Adipocyte (in vitro differentiated cells): ENCODE measurements around the gene ARIH2.
A peak's percentile ranks its signal among the peaks of the same experiment; 100 is the strongest.

ENCODE experiments used
- DNase-seq: peaks from one replicate; pipeline ENCODE4 v3.0.0-alpha.2; 2015; ENCODE audit warnings: low read depth
- H3K27me3 ChIP-seq: replicated peaks from 2 replicates; pipeline ENCODE4 v1.7.0; 2013; ENCODE audit warnings: mild to moderate bottlenecking, low read length, moderate library complexity; ENCODE audit not compliant: control insufficient read depth, insufficient read depth
- H3K36me3 ChIP-seq: 2 replicates; pipeline ENCODE4 v1.7.0; 2013; ENCODE audit warnings: low read length, mild to moderate bottlenecking, moderate library complexity; ENCODE audit not compliant: control insufficient read depth, insufficient read depth, severe bottlenecking
- H3K4me1 ChIP-seq: 2 replicates; pipeline ENCODE4 v1.7.0; 2013; ENCODE audit warnings: mild to moderate bottlenecking, low read length, moderate library complexity; ENCODE audit not compliant: control insufficient read depth, insufficient read depth
- H3K4me3 ChIP-seq: 2 replicates; pipeline ENCODE4 v1.7.0; 2013; ENCODE audit warnings: mild to moderate bottlenecking, low read length, moderate library complexity
- H3K9ac ChIP-seq: 2 replicates; pipeline ENCODE4 v1.7.0; 2013; ENCODE audit warnings: mild to moderate bottlenecking, low read length, moderate library complexity
- H3K9me3 ChIP-seq: 2 replicates; pipeline ENCODE4 v1.7.0; 2013; ENCODE audit warnings: mild to moderate bottlenecking, low read length, moderate library complexity; ENCODE audit not compliant: control insufficient read depth

ARIH2 gene

DNA sequence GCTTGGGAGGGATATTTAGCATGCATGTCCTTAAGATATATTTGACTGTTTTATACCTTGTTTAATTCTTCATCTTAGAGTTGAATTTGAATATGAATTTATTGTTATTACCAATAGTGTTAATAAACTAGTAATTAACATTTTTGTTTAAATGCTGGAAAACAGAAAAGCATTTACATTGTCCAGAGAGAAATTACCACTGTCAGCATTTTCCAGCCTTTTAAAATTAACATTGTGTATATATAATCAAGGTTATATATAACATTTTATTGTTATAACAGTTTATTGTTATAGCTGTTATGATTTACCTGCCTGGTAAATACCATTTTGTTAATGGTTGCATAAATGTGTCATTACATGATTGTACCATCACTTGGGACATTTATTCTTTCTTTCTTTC is 63.4 kb downstream of the ARIH2 start:
- Histone ChIP-seq H3K36me3 (peaks cover 91% of the 10 kb centered on the region), H3K4me3 (no peak overlapping the region)

DNA sequence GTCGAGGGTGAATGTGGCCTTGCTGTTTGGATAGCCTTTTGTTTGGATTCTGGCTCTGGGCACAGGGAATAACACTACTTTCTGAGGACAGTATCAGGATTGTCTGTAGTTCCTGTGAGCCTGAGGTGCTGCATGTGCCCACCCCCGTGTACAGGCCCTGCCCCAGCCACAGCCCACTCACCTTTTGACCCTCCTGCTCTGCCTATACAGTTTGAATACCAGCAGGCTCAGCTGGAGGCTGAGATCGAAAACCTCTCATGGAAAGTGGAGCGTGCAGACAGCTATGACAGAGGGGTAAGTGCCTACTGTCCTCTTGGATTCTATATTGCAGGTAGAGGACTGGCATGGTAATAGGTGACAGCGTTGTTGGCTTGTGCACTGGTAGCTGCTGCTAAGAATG is 64.0 kb downstream of the ARIH2 start:
- Histone ChIP-seq H3K9me3 (no peaks in the 10 kb centered on the region), H3K9ac (no peak overlapping the region), H3K4me3 (no peak overlapping the region), H3K4me1 (no peaks in the 10 kb centered on the region), H3K36me3 (peaks cover 85% of the 10 kb centered on the region), H3K27me3 (no peaks in the 10 kb centered on the region)
- DNase-seq, result no peak

More for the DNA sequence above, 63.4 kb downstream of the ARIH2 start:
- Histone ChIP-seq H3K9me3 (no peaks in the 10 kb centered on the region), H3K27me3 (no peaks in the 10 kb centered on the region), H3K9ac (no peak overlapping the region), H3K4me1 (no peaks in the 10 kb centered on the region)
- DNase-seq, result no peak

DNA sequence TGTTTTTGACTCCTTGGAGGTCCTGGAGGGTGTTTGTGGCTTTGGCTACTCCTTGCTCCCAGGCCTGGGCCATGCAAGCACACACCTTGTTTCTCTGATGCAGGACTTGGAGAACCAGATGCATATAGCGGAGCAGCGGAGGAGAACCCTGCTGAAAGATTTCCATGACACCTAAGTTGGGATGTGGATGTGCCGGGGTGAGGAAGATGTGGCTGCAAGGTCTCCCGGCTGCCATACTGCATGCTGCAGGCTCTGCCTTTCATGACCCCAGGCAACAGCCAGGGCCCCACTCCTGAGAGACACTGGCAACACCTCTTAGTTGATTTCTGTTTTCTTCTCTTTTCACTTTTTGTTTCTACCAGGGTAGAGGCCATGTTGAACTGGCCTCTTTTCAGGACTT is 64.5 kb downstream of the ARIH2 start:
- no peaks in the 10 kb centered on the region for H3K27me3 ChIP-seq
- H3K9me3 ChIP-seq, result no peaks in the 10 kb centered on the region
- H3K9ac ChIP-seq, result no peak overlapping the region
- no peak overlapping the region for H3K4me3 ChIP-seq
- H3K4me1 ChIP-seq, result no peaks in the 10 kb centered on the region
- H3K36me3 ChIP-seq, result peaks cover 81% of the 10 kb centered on the region
- DNase-seq, result no peak

DNA sequence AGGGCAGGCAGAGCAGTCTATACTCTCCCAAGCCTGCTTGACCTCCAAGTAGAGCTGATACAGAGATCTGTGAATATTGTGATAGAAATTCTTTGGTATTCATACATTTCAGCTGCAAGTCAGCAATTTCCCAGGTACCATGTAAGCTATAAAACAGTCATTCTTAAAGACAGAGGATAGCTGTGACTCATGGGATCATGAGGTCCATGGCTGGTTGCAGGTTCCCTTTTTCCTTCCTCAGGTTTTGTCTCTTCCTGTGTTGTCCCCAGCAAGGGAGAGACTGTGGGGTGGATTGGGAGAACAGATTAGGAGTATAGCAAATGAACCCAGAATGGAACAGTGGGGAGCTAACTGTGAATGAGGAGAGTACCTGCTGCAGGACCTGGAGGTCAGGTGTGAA is 66.0 kb downstream of the ARIH2 start:
- Histone ChIP-seq H3K36me3 (peaks cover 71% of the 10 kb centered on the region), H3K27me3 (no peaks in the 10 kb centered on the region), H3K9ac (no peak overlapping the region), H3K4me1 (peaks cover 6% of the 10 kb centered on the region), H3K4me3 (no peak overlapping the region), H3K9me3 (no peaks in the 10 kb centered on the region)
- no peak for DNase-seq

DNA sequence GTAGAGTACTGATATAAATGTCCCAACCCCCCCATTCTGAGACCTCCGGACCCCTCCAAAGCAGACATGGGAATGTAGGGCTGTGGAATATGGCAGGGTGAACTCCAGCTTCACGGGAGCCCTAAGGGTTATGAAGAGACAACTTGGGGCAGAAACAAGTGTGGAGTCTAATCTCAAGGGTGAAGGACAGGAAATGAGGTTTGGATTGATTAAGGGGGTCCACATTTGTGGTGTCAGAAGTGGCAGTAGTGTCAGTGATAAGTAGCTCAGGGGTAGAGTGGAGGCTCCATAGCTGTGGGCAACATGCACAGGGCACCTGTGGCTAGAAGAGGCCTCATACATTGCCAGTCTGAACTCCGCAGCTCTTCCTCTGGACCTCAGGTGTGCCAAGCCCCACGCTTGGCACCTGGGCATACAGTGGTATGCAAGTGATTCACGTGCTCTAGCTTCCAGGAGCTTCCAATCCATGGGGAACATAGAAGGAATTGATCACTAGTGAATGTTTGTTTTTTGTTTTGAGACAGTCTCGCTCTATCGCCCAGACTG is 67.3 kb downstream of the ARIH2 start:
- H3K9ac ChIP-seq, result no peak overlapping the region
- DNase-seq, result no peak
- H3K4me3 ChIP-seq, result no peak overlapping the region
- peaks cover 11% of the 10 kb centered on the region for H3K4me1 ChIP-seq
- no peaks in the 10 kb centered on the region for H3K9me3 ChIP-seq
- H3K36me3 ChIP-seq, result peaks cover 60% of the 10 kb centered on the region
- no peaks in the 10 kb centered on the region for H3K27me3 ChIP-seq

DNA sequence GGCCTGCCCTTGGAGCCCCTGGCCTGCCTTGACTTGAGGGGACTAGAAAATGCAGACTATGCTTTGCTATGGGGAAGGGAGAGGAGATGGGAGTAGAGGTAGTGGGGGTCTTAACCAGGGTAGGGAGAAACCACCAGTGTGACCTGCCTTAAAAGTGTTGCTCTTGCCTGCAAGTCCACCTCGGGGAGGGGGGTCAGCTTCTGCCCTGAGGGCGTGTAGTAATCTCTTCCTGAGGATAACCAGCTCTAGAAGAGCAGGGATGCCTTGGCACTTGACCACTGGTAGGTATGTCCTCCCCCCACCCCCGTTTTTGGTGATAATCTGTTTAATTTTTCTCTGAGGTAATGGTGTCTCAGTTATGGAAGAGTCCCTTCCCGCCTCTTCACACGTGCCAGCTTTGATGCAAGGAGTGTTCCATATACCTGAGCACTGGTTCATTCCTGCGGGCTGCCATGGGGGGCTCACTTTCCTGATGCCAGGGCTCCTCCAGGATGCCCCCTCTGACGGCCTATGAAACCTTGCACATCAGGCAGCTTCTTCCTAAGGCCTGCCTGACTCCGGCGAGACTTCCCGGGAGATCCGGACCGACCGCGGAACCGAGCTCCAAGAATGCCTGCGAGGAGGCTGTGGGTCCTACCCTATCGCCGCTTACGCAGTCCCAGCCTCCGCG is 70.6 kb downstream of the ARIH2 start:
- H3K9me3 ChIP-seq, result no peaks in the 10 kb centered on the region
- peaks cover 24% of the 10 kb centered on the region for H3K4me1 ChIP-seq
- no peaks in the 10 kb centered on the region for H3K27me3 ChIP-seq
- H3K4me3 ChIP-seq, result peak overlapping the region; percentile 85
- H3K9ac ChIP-seq, result peak overlapping the region; percentile 91
- peaks cover 26% of the 10 kb centered on the region for H3K36me3 ChIP-seq
- DNase-seq, result peak; percentile 36

DNA sequence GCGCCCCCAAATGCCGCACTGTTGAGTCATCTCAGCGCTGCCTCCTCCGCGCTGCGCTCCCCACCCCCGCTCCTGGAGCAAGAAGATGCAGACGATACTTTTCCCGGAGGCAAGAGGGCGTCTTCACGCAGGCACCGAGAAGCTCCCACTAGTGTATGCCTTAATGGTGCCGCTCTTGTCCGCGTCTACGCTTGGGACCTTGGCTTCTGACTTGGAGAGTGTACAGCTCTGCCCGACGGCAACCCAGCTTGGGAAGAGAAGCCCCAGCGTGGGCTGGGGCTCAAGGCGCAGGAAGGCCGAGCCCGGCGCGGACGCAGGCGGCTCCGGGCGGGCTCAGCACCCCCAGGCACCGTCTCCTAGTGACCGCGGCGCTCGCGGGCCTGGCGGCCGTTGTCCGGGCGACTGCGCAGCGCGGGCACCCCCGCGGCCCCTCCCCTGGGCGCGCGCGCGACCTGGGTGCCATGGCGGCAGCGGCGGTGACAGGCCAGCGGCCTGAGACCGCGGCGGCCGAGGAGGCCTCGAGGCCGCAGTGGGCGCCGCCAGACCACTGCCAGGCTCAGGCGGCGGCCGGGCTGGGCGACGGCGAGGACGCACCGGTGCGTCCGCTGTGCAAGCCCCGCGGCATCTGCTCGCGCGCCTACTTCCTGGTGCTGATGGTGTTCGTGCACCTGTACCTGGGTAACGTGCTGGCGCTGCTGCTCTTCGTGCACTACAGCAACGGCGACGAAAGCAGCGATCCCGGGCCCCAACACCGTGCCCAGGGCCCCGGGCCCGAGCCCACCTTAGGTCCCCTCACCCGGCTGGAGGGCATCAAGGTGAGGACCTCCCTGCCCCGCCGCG is 71.4 kb downstream of the ARIH2 start, which contains the start of gene P4HTM:
TSS of gene P4HTM (plus strand) at position 446 of the 840 bp plus-strand sequence. CDS start at position 462, 16 bp downstream.
- peak; percentile 97 for DNase-seq
- H3K36me3 ChIP-seq, result peaks cover 19% of the 10 kb centered on the region
- no peaks in the 10 kb centered on the region for H3K27me3 ChIP-seq
- H3K4me1 ChIP-seq, result peaks cover 24% of the 10 kb centered on the region
- H3K9ac ChIP-seq, result peak within 1 kb of the TSS; percentile 91
- H3K9me3 ChIP-seq, result no peaks in the 10 kb centered on the region
- peak within 1 kb of the TSS; percentile 85 for H3K4me3 ChIP-seq

DNA sequence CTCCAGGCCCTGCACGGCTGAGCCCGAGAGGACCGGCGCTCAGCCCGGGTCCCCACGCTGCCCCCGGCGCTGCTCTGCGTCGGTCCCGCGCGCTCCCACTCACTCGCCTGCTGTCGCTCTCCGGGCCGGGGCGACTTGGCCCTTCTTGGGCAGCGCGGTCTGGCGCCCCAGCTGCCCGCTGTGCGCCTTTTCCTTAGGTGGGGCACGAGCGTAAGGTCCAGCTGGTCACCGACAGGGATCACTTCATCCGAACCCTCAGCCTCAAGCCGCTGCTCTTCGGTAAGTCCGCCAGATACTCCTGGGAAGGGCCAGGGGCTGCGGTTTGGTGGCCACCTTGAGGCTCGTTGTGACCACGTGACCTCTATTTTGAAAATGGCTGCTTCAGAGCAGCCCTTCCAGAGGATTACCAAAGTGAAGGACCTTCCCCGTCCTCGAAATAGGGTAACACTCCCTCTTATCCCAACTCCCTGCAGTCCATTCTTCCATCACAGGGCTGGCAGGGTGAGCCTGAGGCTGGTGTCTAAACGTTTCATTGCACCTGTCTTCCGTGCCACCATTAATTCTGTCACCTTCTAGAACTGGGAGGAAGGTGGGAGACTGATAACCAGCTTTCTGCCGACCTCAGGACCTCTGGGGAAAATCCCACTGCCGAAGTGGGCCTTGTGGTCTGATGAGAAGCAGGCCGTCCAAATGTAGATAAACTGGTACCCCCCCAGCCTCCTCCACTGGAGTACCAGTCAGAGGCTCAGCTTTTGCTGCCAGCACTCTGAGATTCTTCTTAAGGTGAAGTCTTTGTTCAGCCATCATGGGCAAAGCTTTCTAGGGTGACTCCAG is 72.2 kb downstream of the ARIH2 start:
- Histone ChIP-seq H3K4me1 (peaks cover 24% of the 10 kb centered on the region), H3K9me3 (no peaks in the 10 kb centered on the region), H3K4me3 (peak overlapping the region; percentile 85), H3K9ac (peak overlapping the region; percentile 91), H3K27me3 (no peaks in the 10 kb centered on the region), H3K36me3 (peaks cover 10% of the 10 kb centered on the region)
- peak; percentile 55 for DNase-seq

DNA sequence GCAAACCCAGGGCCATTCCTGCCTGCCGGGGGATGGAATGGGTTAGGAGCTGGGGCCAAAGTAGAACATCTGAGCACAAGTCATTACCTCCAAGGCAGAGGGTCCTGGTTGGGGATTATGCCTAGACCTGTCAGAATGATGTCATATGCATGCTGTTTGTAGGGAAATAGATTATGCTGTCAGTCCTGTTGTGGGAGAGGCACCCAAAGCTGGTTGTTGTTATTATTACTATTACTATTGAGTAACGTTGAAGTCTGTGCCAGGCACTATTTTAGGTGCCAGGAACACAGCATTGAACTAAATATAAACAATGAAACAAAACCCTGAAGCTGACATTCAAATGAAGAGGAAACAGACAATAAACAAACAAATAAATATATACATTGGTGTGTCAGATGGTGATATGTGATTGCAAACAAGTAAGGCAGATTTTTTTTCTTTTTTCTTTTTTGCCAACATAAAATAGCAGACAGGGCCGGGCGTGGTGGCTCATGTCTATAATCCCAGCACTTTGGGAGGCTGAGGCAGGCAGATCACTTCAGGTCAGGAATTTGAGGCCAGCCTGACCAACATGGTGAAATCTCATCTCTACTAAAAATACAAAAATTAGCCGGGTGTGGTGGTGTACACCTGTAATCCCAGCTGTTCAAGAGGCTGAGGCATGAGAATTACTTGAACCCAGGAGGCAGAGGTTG is 73.4 kb downstream of the ARIH2 start:
- peak overlapping the region; percentile 85 for H3K4me3 ChIP-seq

DNA sequence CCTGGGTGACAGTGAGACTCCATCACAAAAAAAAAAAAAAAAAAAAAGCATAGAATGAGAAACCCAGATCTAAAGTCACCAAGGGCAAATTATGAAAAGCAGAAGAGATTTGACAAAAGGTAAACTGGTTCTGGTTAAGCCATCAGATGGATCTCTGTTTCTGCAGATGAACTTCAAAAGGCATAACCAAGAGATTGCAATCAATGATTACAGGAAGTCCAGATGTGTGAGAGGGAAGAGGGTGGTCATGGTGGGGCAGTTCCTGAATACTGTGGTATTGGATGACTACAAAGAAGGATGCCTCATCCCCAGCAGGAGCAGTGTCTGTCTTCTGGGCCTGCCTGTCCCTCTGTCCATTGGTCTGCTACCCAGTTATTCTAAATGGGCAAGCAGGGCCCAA is 75.2 kb downstream of the ARIH2 start:
- H3K36me3 ChIP-seq, result no peaks in the 10 kb centered on the region
- no peak overlapping the region for H3K4me3 ChIP-seq
- no peak for DNase-seq
- no peaks in the 10 kb centered on the region for H3K9me3 ChIP-seq
- H3K4me1 ChIP-seq, result peaks cover 24% of the 10 kb centered on the region
- H3K9ac ChIP-seq, result no peak overlapping the region
- H3K27me3 ChIP-seq, result no peaks in the 10 kb centered on the region

More for the DNA sequence above, 73.4 kb downstream of the ARIH2 start:
- Histone ChIP-seq H3K36me3 (no peaks in the 10 kb centered on the region), H3K4me1 (peaks cover 24% of the 10 kb centered on the region), H3K9me3 (no peaks in the 10 kb centered on the region), H3K27me3 (no peaks in the 10 kb centered on the region), H3K9ac (peak overlapping the region; percentile 91)
- DNase-seq, result peak; percentile 18
